Upper lobe of left lung (tissue), 4 donors: ENCODE measurements around the gene MEGF6.

Experiments
- POLR2A ChIP-seq, 4 donors: fragments of 450-650 bp; IDR thresholded peaks; one replicate each; pipeline ENCODE4 v1.5.1; 2016 to 2017; ENCODE audit warnings: antibody characterized with exemption in 4 of 4, mild to moderate bottlenecking in 2 of 4
- TF ChIP-seq, protein P1 (sequence below), 6 experiments: fragments of 450-650 bp in 4 of 6; fragments of 200-600 bp in 2 of 6; sonication (generic) in 2 of 6; IDR thresholded peaks; one replicate each; pipeline ENCODE4 v1.5.1; 2016 to 2019; ENCODE audit warnings: antibody characterized with exemption in 6 of 6

DNA sequence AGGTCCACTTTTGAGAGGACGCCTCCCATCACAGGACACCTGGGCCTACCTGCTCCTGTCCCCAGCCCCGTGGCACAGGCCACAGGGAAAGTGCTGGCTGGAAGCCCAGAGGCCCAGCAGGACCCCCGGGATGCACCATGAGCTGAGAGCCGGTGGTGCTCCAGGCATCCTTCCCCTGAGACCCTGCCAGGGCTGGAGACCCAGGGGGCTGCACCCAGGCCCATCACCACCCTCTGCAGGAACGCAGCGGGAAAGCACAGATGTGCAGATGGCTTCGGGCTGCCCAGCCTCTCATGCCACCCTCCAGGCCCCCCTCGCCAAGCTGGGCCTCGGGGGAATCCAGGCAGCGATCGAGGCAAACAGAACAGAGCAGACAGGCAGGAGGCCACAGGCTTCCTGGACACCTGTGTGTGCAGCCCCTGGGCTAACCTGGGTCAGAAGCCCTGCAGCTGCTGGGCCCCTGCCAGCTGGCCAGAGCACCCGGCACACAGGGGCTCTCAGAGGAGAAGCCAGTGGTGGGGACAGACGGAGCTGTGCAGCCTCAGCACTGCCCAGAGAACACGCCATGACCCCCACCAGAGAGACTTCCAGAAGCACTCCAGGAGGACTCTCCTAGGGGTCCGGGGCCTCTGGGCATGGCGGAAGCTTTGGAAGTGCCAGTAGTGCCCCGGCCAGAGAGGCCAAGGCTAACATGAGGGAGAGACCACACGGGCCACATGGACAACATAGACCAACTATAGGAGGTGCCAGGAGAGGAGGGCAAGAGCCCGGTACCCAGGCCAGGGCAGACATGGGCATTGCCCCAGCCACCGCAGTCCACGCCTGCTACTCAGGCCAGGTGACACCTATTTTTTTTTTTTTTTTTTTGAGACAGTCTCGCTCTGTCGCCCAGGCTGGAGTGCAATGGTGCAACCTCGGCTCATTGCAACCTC, 85.5 kb downstream of the MEGF6 start:
- TF ChIP-seq POLR2A (IDR thresholded peaks at IDR 0.05), result no peak
- TF ChIP-seq, protein P1, sequence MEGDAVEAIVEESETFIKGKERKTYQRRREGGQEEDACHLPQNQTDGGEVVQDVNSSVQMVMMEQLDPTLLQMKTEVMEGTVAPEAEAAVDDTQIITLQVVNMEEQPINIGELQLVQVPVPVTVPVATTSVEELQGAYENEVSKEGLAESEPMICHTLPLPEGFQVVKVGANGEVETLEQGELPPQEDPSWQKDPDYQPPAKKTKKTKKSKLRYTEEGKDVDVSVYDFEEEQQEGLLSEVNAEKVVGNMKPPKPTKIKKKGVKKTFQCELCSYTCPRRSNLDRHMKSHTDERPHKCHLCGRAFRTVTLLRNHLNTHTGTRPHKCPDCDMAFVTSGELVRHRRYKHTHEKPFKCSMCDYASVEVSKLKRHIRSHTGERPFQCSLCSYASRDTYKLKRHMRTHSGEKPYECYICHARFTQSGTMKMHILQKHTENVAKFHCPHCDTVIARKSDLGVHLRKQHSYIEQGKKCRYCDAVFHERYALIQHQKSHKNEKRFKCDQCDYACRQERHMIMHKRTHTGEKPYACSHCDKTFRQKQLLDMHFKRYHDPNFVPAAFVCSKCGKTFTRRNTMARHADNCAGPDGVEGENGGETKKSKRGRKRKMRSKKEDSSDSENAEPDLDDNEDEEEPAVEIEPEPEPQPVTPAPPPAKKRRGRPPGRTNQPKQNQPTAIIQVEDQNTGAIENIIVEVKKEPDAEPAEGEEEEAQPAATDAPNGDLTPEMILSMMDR (IDR thresholded peaks at IDR 0.05), result no peak
